ENCODE data around the gene CAPN5.
A peak's percentile ranks its signal among the peaks of the same experiment; 100 is the strongest.

The CAPN5 gene

DNA sequence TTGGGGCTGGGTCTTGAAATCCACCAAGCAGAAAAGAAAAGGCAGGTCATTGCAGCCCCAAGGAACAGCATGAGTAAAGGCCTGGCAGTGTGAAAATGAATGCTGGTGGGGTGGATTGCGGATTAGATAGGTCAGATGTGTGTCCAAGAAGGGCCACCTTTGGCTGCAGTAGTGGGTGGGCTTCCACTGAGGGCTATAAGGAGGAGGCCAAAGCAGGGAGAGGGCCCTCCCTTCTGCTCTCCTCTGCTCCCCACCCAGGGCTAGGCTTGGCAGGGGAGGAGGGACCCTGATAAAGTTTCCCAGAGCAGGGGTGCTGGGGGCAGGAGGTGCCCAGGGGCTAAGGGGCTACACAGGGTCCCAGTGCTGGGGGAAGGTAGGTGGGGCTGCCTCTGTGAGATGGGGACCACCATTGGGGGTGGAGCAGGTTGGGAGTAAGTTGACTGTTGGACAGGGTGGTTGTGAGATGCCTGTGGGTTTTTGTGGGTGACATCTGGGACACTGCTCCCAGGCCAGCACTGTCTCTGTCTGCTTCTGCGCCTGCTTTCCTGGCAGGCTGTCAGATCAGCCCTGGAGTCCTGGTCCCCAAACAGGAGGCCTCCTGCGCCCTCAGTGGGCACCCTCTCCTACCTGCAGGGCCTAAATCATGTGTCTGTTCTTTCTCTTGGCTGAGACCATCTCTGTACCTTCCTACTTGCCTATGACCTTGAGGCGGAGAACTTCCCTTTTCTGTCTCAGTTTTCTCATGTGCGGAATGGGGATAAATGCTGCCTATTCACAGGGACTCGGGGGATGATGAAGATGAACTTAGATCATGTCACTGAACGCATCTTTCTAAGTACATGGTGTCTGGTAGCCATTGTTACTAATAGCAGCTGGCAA lies 1.9 kb downstream of the CAPN5 start:
- no peak overlapping the region for H3K4me3 ChIP-seq (ENCODE audit: low read depth, low read length)
- TF ChIP-seq MYC (IDR thresholded peaks at IDR 0.05; ENCODE audit: low read depth, low read length), result no peak
- TF ChIP-seq, protein P1, sequence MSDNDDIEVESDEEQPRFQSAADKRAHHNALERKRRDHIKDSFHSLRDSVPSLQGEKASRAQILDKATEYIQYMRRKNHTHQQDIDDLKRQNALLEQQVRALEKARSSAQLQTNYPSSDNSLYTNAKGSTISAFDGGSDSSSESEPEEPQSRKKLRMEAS (IDR thresholded peaks at IDR 0.05; ENCODE audit: low read depth, low read length), result no peak
- TF ChIP-seq, protein P2, sequence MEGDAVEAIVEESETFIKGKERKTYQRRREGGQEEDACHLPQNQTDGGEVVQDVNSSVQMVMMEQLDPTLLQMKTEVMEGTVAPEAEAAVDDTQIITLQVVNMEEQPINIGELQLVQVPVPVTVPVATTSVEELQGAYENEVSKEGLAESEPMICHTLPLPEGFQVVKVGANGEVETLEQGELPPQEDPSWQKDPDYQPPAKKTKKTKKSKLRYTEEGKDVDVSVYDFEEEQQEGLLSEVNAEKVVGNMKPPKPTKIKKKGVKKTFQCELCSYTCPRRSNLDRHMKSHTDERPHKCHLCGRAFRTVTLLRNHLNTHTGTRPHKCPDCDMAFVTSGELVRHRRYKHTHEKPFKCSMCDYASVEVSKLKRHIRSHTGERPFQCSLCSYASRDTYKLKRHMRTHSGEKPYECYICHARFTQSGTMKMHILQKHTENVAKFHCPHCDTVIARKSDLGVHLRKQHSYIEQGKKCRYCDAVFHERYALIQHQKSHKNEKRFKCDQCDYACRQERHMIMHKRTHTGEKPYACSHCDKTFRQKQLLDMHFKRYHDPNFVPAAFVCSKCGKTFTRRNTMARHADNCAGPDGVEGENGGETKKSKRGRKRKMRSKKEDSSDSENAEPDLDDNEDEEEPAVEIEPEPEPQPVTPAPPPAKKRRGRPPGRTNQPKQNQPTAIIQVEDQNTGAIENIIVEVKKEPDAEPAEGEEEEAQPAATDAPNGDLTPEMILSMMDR (IDR thresholded peaks at IDR 0.05; ENCODE audit: low read depth, low read length), result no peak
- DNase-seq (ENCODE audit: low read depth), result no peak

DNA sequence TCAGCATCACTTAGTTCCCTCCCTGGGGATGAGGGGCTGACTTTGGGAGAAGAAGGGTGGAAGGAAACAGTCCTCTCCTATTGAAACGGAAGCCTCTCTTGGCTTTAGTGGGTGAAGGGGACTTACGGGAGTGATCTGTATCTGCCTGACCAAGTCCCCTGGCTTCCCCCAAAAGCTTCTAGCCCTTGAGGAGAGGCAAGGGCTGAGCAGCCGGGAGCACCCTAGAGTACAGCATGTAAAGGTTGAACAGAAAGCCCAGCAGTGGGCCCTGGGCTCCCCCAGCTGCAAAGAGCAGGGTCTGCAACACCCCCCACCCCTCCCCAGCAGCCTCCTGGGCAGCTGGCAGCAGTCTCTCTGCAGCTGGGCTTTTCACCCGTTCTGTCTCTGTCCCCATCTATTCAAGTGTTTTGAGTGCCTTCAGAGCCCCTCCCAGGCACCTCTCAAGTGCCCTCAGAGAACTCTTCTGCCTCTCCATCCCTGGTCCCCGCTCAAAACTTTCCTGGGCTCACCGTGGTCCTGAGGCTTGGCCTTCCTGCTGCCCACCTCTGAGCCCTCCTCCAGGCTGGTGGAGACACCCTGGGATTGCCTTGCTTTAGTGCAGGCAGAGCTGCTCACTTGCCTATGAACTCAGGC lies 2.7 kb downstream of the CAPN5 start:
- DNase-seq (ENCODE audit: low read depth), result no peak
- no peak for TF ChIP-seq MYC (IDR thresholded peaks at IDR 0.05; ENCODE audit: low read depth, low read length)
- TF ChIP-seq, protein P1 (IDR thresholded peaks at IDR 0.05; ENCODE audit: low read depth, low read length), result no peak
- TF ChIP-seq, protein P2 (IDR thresholded peaks at IDR 0.05; ENCODE audit: low read depth, low read length), result no peak
- no peak for TF ChIP-seq POLR2A (IDR thresholded peaks at IDR 0.05; ENCODE audit: extremely low read depth, insufficient read length)
- H3K4me3 ChIP-seq (ENCODE audit: low read depth, low read length), result no peak overlapping the region

DNA sequence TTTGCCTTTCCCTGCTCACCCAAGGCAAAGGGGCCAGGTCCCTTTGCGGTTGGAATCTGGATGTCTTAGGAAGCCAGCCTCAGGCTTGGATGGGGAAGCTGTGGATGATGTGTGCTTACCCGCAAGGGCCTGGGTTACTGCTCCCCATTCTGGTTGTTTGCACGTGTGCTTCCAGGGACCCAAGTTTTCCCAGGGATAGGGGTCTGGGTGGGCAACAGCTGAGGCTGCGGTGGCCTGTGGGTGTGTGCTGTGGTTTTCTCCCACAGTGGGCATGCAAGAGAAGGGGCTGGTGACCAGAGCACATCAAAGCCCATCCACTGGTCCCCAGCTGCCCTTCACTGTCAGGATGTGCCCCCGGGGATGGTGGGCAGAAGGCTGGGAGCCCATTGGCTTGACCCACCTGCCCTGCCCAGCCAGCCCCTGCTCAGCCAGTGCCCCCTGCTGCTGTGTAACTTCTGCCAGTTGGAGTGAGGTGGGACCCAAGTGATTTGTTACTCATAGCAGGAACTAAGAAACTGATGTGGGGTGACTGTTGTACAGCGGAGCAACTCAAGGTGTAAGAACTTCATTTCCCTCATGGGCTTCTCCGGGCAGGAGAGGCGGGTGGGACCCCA lies 3.3 kb downstream of the CAPN5 start:
- DNase-seq (ENCODE audit: low read depth), result no peak
- TF ChIP-seq, protein P1 (IDR thresholded peaks at IDR 0.05; ENCODE audit: low read depth, low read length), result no peak
- TF ChIP-seq, protein P2 (IDR thresholded peaks at IDR 0.05; ENCODE audit: low read depth, low read length), result no peak
- TF ChIP-seq MYC (IDR thresholded peaks at IDR 0.05; ENCODE audit: low read depth, low read length) (no peak), POLR2A (IDR thresholded peaks at IDR 0.05; ENCODE audit: extremely low read depth, insufficient read length) (no peak)
- H3K4me3 ChIP-seq (ENCODE audit: low read depth, low read length), result no peak overlapping the region

DNA sequence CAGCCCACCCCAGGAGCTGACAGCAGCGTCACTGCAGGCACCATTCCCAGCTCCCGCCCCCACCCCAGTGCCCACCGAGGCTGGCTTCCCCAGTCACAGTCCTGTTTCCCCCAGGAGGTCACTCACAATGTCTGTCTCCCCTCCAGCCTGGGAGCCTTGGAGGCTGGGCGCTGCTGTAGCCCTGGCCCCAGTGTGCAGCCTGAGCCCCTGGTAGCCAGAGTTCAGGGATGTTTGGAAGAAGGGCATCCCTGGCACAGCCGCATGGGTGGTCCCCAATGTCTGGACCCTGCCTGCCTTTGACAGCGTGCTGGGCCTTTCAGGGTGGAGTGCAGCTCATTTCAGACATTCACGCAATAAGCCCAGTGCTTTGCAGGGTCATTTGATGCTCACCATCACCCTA lies 4.3 kb downstream of the CAPN5 start:
- H3K4me3 ChIP-seq (ENCODE audit: low read depth, low read length), result no peak overlapping the region
- TF ChIP-seq, protein P2 (IDR thresholded peaks at IDR 0.05; ENCODE audit: low read depth, low read length), result no peak
- TF ChIP-seq, protein P1 (IDR thresholded peaks at IDR 0.05; ENCODE audit: low read depth, low read length), result no peak
- TF ChIP-seq POLR2A (IDR thresholded peaks at IDR 0.05; ENCODE audit: extremely low read depth, insufficient read length) (no peak), MYC (IDR thresholded peaks at IDR 0.05; ENCODE audit: low read depth, low read length) (no peak)
- no peak for DNase-seq (ENCODE audit: low read depth)

DNA sequence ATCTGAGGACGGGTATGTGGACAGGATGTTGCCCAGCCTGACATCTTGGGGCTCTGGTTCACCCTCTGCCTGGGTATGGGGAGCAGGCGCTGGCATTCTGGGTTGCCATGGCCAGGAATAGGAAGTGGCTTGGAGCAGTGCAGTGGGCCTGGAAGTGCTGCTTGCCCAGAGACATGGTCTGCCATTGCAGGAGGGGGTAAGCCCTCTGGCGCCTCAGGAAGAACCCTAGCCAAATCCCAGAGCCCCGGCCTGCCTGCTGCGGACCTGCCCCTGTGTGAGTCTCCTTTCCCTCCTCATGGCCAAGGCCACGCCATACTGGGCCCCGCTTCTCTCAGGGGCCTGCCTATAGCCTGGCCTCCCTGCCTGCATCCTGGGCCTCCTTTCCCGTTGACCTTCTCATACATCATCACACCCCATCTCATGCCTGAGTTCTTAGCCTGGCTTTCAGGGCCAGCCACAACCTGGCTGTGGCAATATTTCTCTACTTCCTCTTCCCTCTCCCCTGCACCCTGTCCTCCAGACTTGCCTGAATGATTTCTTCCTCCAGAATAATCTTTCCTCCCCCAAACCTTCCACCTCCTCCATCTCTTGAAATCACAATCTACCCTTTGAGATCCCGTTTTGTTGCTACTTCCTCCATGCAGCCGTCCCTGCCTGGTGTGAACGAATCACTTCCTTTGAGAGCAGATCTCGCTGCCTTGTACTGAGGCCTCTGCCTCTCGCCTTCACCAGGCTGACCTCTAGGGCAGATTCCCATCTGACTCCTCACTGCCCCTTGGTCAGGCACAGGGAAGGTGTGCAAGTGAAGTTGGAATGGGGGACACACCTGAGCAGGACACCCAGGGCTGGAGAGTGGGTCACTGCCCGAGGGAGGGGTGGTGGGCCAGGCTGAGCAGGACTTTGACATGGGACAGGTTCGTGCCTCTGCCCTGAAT lies 5.2 kb downstream of the CAPN5 start:
- H3K4me3 ChIP-seq (ENCODE audit: low read depth, low read length), result no peak overlapping the region
- TF ChIP-seq MYC (IDR thresholded peaks at IDR 0.05; ENCODE audit: low read depth, low read length) (peak; percentile 38; the same call in 1 of the 2 replicates), POLR2A (IDR thresholded peaks at IDR 0.05; ENCODE audit: extremely low read depth, insufficient read length) (no peak)
- TF ChIP-seq, protein P1 (IDR thresholded peaks at IDR 0.05; ENCODE audit: low read depth, low read length), result 0 out of 2 replicates have a peak, but pooled peaks have one; percentile 24
- DNase-seq (ENCODE audit: low read depth), result peak; percentile 65

Measured in NB4 (cell line).